Activated T-helper 2 cell treated with anti-CD3 and anti-CD28 coated beads, Interferon-gamma antibody, Interleukin-2, Interleukin-4, amounts not matched to agents 10 μg/mL and 5 μg/mL and 100 μg/mL, durations not matched to agents 14 hours and 24 hours and 36 hours (primary cell): ENCODE measurements around the gene BMPR1B. TPM values are rescaled to one million over a fixed set of nuclear protein-coding genes. Genes with fewer than 3 reads are reported as not detected.

Experiments used
- DNase-seq: peaks from one replicate; pipeline ENCODE4 v3.0.0; 2021; ENCODE audit warnings: low spot score
- H3K27ac Mint-ChIP-seq: one replicate; pipeline ENCODE4 v1.8.0; 2021; ENCODE audit warnings: mixed read lengths
- H3K27me3 Mint-ChIP-seq: one replicate; pipeline ENCODE4 v1.8.0; 2021; ENCODE audit warnings: low read depth, mixed read lengths
- H3K36me3 Mint-ChIP-seq: one replicate; pipeline ENCODE4 v1.8.0; 2021; ENCODE audit warnings: low read depth, mixed read lengths
- H3K4me1 Mint-ChIP-seq: one replicate; pipeline ENCODE4 v1.8.0; 2021; ENCODE audit warnings: low read depth, mixed read lengths
- H3K4me3 Mint-ChIP-seq: one replicate; pipeline ENCODE4 v1.8.0; 2021; ENCODE audit warnings: low read depth, mild to moderate bottlenecking, moderate library complexity, mixed read lengths
- H3K9me3 Mint-ChIP-seq: one replicate; pipeline ENCODE4 v1.8.0; 2021; ENCODE audit warnings: mixed read lengths
- intact Hi-C: fragments of 100-400 bp; cut with micrococcal nuclease; formaldehyde crosslinking; loops from one replicate; pipeline ENCODE4 v1.15.1; 2023
- total RNA-seq: library from RNA; stranded (reverse); gene quantifications from 2 replicates; pipeline ENCODE4 v1.2.3, GENCODE V29; 2022

The BMPR1B gene
- total RNA-seq, 1 donor from 2014 or later = not detected

DNA sequence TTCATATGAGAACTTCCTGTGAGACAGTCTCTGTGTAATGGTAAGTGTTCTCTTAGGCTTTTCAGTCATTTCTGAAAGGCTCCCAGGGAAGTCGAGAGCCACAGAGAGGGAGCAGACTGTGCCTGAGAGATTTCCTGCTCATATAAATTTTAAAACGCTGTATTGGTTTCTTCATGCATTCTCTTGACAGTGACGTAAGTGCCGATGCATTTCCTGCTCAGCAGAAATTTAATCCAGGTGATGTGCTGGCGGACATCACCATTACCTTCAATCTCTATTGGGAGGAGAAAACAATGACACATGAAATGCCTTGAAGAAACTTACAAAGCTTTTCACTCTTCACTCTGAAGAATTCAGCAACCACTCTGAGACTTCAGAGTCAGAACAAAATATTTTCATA, 383.6 kb downstream of the BMPR1B start:
- no peak for DNase-seq
- Mint-ChIP-seq H3K36me3 (no peaks in the 10 kb centered on the region), H3K27me3 (peaks cover 16% of the 10 kb centered on the region), H3K27ac (no peak overlapping the region), H3K4me3 (no peak overlapping the region), H3K9me3 (peaks cover 5% of the 10 kb centered on the region), H3K4me1 (no peaks in the 10 kb centered on the region)
- intact Hi-C loops = no loop called here

GRCh38 chr4:95142932-95143331, 385.2 kb downstream of the BMPR1B start:
- Mint-ChIP-seq H3K27me3 (peaks cover 18% of the 10 kb centered on the region), H3K27ac (no peak overlapping the region), H3K4me3 (no peak overlapping the region), H3K9me3 (peaks cover 5% of the 10 kb centered on the region), H3K36me3 (no peaks in the 10 kb centered on the region), H3K4me1 (no peaks in the 10 kb centered on the region)
- intact Hi-C loops = no loop called here
- no peak for DNase-seq

DNA sequence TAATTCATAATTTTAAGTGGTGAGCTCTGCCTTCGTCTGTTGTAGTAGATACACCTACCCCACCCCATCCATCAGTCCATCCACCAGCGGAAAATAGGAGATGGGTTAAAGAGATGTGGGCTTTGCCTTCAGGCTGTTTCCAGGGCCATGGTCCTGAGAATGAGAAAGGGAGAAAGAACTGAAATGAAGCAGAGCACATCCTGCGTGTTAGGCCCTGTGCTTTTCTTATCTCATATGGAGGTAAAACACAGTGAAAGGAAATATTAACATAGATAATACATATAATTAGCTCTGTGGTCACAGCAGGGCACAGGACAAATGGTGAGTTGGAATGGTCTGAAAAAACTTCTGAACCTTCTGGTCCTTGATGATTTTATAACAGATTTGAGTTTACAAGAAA, 393.5 kb downstream of the BMPR1B start:
- DNase-seq = no peak
- peaks cover 15% of the 10 kb centered on the region for H3K4me1 Mint-ChIP-seq
- peaks cover 7% of the 10 kb centered on the region for H3K27me3 Mint-ChIP-seq
- no peak overlapping the region for H3K27ac Mint-ChIP-seq
- no peaks in the 10 kb centered on the region for H3K36me3 Mint-ChIP-seq
- H3K4me3 Mint-ChIP-seq = no peak overlapping the region
- intact Hi-C loops = loop anchor here (10.0 kb wide), 1 partner anchor 454 kb away; no protein-coding TSS in a partner anchor
- H3K9me3 Mint-ChIP-seq = no peaks in the 10 kb centered on the region

GRCh38 chr4:95153182-95153581, 395.4 kb downstream of the BMPR1B start:
- Mint-ChIP-seq H3K36me3 (no peaks in the 10 kb centered on the region), H3K4me1 (peaks cover 17% of the 10 kb centered on the region), H3K27me3 (no peaks in the 10 kb centered on the region), H3K9me3 (no peaks in the 10 kb centered on the region), H3K27ac (no peak overlapping the region), H3K4me3 (no peak overlapping the region)
- intact Hi-C loops = loop anchor here (10.0 kb wide), 1 partner anchor 452 kb away; no protein-coding TSS in a partner anchor
- DNase-seq = no peak

- H3K27ac Mint-ChIP-seq = peak overlapping the region; percentile 78
Measured at GRCh38 chr4:95155759-95156451, 398.1 kb downstream of the BMPR1B start.

DNA sequence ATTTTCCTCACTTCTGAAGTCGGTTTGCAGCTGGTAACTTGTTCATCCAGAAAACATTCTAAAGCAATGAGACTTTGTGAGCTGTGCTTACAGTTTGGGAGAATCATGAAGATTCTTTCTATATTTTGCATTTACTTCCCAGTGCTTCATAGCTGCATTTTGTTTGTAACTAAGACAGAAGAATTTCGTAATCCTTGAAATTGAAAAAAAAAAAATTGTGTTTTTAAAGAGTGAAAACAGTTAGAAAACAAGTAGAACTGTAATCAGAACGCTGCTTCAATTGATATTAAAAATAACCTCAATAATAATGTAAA, 398.7 kb downstream of the BMPR1B start:
- DNase-seq = no peak
- H3K9me3 Mint-ChIP-seq = no peaks in the 10 kb centered on the region
- no peak overlapping the region for H3K4me3 Mint-ChIP-seq
- peak overlapping the region; percentile 78 for H3K27ac Mint-ChIP-seq
- H3K36me3 Mint-ChIP-seq = no peaks in the 10 kb centered on the region
- no peaks in the 10 kb centered on the region for H3K27me3 Mint-ChIP-seq
- H3K4me1 Mint-ChIP-seq = peaks cover 22% of the 10 kb centered on the region
- intact Hi-C loops = loop anchor here (2.0 to 10.0 kb wide), 4 partner anchors 92 to 1196 kb away; partner anchors contain the start of gene UNC5C

More at GRCh38 chr4:95155759-95156451, 398.1 kb downstream of the BMPR1B start:
- H3K4me1 Mint-ChIP-seq = peaks cover 22% of the 10 kb centered on the region
- no peaks in the 10 kb centered on the region for H3K27me3 Mint-ChIP-seq
- intact Hi-C loops = loop anchor here (2.0 to 10.0 kb wide), 4 partner anchors 93 to 1197 kb away; partner anchors contain the start of gene UNC5C
- H3K9me3 Mint-ChIP-seq = no peaks in the 10 kb centered on the region
- H3K4me3 Mint-ChIP-seq = peak overlapping the region; percentile 54
- no peaks in the 10 kb centered on the region for H3K36me3 Mint-ChIP-seq
- no peak for DNase-seq

GRCh38 chr4:95157596-95157995, 399.8 kb downstream of the BMPR1B start:
- no peak overlapping the region for H3K4me3 Mint-ChIP-seq
- no peak overlapping the region for H3K27ac Mint-ChIP-seq
- peaks cover 22% of the 10 kb centered on the region for H3K4me1 Mint-ChIP-seq
- H3K36me3 Mint-ChIP-seq = no peaks in the 10 kb centered on the region
- no peak for DNase-seq
- H3K9me3 Mint-ChIP-seq = no peaks in the 10 kb centered on the region
- H3K27me3 Mint-ChIP-seq = no peaks in the 10 kb centered on the region
- intact Hi-C loops = loop anchor here (2.0 to 10.0 kb wide), 4 partner anchors 91 to 1195 kb away; partner anchors contain the start of gene UNC5C

GRCh38 chr4:95158045-95158444, 400.3 kb downstream of the BMPR1B start:
- Mint-ChIP-seq H3K4me3 (no peak overlapping the region), H3K27me3 (peaks cover 1% of the 10 kb centered on the region), H3K27ac (no peak overlapping the region), H3K4me1 (peaks cover 22% of the 10 kb centered on the region), H3K36me3 (no peaks in the 10 kb centered on the region), H3K9me3 (no peaks in the 10 kb centered on the region)
- intact Hi-C loops = loop anchor here (10.0 kb wide), 1 partner anchor 447 kb away; no protein-coding TSS in a partner anchor
- no peak for DNase-seq

GRCh38 chr4:95158626-95159025, 400.9 kb downstream of the BMPR1B start:
- Mint-ChIP-seq H3K27ac (no peak overlapping the region), H3K4me3 (no peak overlapping the region), H3K27me3 (peaks cover 1% of the 10 kb centered on the region), H3K9me3 (no peaks in the 10 kb centered on the region), H3K36me3 (no peaks in the 10 kb centered on the region), H3K4me1 (peaks cover 22% of the 10 kb centered on the region)
- DNase-seq = no peak
- intact Hi-C loops = loop anchor here (10.0 kb wide), 1 partner anchor 446 kb away; no protein-coding TSS in a partner anchor

- Mint-ChIP-seq H3K27me3 (peaks cover 1% of the 10 kb centered on the region), H3K27ac (no peak overlapping the region), H3K36me3 (no peaks in the 10 kb centered on the region), H3K9me3 (no peaks in the 10 kb centered on the region), H3K4me1 (peaks cover 22% of the 10 kb centered on the region), H3K4me3 (no peak overlapping the region)
- intact Hi-C loops = loop anchor here (10.0 kb wide), 1 partner anchor 445 kb away; no protein-coding TSS in a partner anchor
- DNase-seq = no peak
Measured at GRCh38 chr4:95159384-95159783, 401.6 kb downstream of the BMPR1B start.

DNA sequence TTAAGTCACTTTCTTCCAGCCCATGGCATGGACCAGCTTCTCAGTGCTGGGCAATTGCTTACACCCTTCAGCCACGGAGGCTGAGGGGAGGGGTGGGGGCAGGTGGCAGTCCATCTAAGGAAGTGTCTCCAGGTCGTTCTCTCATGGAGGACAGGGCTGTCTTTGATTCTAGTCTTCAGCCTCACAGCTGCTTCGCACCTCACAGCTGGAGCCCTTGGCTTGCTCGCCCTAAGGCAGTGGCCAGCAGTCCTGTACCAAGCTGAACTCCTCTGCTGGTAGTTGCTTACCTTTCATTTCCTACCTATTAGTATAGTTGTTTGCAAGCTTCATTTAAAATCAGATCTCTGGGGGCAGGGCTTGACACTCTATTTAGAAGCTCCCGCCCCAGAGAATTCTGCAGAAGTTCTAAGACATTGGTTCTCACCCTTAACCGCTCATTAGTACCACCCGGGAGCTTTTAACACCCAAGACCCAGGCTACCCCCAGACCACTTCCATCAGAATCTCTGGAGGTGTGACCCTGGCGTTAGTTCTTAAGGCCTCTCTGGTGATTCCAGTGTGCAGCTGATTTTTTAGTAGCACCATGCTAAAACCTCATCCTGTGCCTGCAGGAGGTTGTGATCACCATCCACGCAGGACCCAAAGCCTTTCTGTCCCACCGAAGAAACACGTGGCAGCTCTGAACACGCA, 404.2 kb downstream of the BMPR1B start:
- intact Hi-C loops = no loop called here

GRCh38 chr4:95162867-95163266, 405.1 kb downstream of the BMPR1B start:
- no peaks in the 10 kb centered on the region for H3K9me3 Mint-ChIP-seq
- intact Hi-C loops = no loop called here
- H3K27me3 Mint-ChIP-seq = peaks cover 5% of the 10 kb centered on the region
- H3K4me3 Mint-ChIP-seq = no peak overlapping the region
- no peak overlapping the region for H3K27ac Mint-ChIP-seq
- peaks cover 20% of the 10 kb centered on the region for H3K4me1 Mint-ChIP-seq
- DNase-seq = no peak
- H3K36me3 Mint-ChIP-seq = no peaks in the 10 kb centered on the region

More for the DNA sequence above, 404.2 kb downstream of the BMPR1B start:
- Mint-ChIP-seq H3K36me3 (no peaks in the 10 kb centered on the region), H3K27me3 (peaks cover 5% of the 10 kb centered on the region), H3K9me3 (no peaks in the 10 kb centered on the region), H3K27ac (no peak overlapping the region), H3K4me3 (no peak overlapping the region), H3K4me1 (peaks cover 13% of the 10 kb centered on the region)
- no peak for DNase-seq
